DND-41 (cell line): ENCODE data around the gene ANKRD12.
A peak's percentile ranks its signal among the peaks of the same experiment; 100 is the strongest.

ENCODE experiments used
- ATAC-seq: fragments of 200-7000 bp; cut with Tn5 transposase; 3 replicates; pipeline ENCODE4 v1.9.1; 2021; ENCODE audit warnings: low read depth; ENCODE audit not compliant: insufficient read depth
- DNase-seq: peaks from one replicate; pipeline ENCODE4 v3.0.0-alpha.2; 2020
- H2AFZ ChIP-seq: 2 replicates; pipeline ENCODE4 v1.6.0; 2012; ENCODE audit warnings: low read depth, low read length
- H3K27ac ChIP-seq: 2 replicates; pipeline ENCODE4 v1.5.1; 2012; ENCODE audit warnings: low read length, inconsistent platforms
- H3K27me3 ChIP-seq: fragments of 200-600 bp; sonication (generic); 2 replicates; pipeline ENCODE4 v1.6.0; 2012; ENCODE audit warnings: low read length, mild to moderate bottlenecking, inconsistent platforms; ENCODE audit not compliant: insufficient read depth, poor library complexity
- H3K36me3 ChIP-seq: 2 replicates; pipeline ENCODE4 v1.5.1; 2012; ENCODE audit warnings: low read length, inconsistent platforms; ENCODE audit not compliant: insufficient read depth
- H3K4me1 ChIP-seq: 2 replicates; pipeline ENCODE4 v1.5.1; 2012; ENCODE audit warnings: mild to moderate bottlenecking, low read length; ENCODE audit not compliant: insufficient read depth
- H3K4me2 ChIP-seq: 2 replicates; pipeline ENCODE4 v1.6.0; 2012; ENCODE audit warnings: mild to moderate bottlenecking, moderate library complexity, low read length, inconsistent platforms; ENCODE audit not compliant: insufficient read depth
- H3K4me3 ChIP-seq, 2 experiments: fragments of 200-600 bp in 1 of 2; shearing (Covaris generic) in 1 of 2; 2 replicates each; pipeline ENCODE4 v1.5.1; 2012 to 2016; ENCODE audit warnings: inconsistent platforms in 2 of 2, low read length in 2 of 2, mild to moderate bottlenecking in 2 of 2, low read depth in 1 of 2, moderate library complexity in 1 of 2
- H3K79me2 ChIP-seq: 2 replicates; pipeline ENCODE4 v1.6.0; 2012; ENCODE audit warnings: low read length, inconsistent platforms; ENCODE audit not compliant: insufficient read depth
- H3K9ac ChIP-seq: 2 replicates; pipeline ENCODE4 v1.6.0; 2012; ENCODE audit warnings: low read depth, mild to moderate bottlenecking, inconsistent platforms, low read length, moderate library complexity
- H3K9me3 ChIP-seq: 2 replicates; pipeline ENCODE4 v1.5.1; 2012; ENCODE audit warnings: low read length, moderate library complexity, mild to moderate bottlenecking, inconsistent platforms; ENCODE audit not compliant: insufficient read depth, severe bottlenecking
- H4K20me1 ChIP-seq: 2 replicates; pipeline ENCODE4 v1.6.0; 2012; ENCODE audit warnings: low read length; ENCODE audit not compliant: insufficient read depth
- EZH2 ChIP-seq: IDR thresholded peaks from 3 replicates; pipeline ENCODE4 v1.6.1; 2012; ENCODE audit warnings: borderline replicate concordance, low read depth, mild to moderate bottlenecking, moderate library complexity, low read length, inconsistent platforms; ENCODE audit not compliant: severe bottlenecking
- TF ChIP-seq, protein P1 (sequence below): IDR thresholded peaks from 2 replicates; pipeline ENCODE4 v1.5.1; 2012; ENCODE audit warnings: borderline replicate concordance, low read length, moderate library complexity, mild to moderate bottlenecking; ENCODE audit not compliant: poor library complexity, severe bottlenecking; ENCODE audit errors: extremely low read depth

ANKRD12 gene

DNA sequence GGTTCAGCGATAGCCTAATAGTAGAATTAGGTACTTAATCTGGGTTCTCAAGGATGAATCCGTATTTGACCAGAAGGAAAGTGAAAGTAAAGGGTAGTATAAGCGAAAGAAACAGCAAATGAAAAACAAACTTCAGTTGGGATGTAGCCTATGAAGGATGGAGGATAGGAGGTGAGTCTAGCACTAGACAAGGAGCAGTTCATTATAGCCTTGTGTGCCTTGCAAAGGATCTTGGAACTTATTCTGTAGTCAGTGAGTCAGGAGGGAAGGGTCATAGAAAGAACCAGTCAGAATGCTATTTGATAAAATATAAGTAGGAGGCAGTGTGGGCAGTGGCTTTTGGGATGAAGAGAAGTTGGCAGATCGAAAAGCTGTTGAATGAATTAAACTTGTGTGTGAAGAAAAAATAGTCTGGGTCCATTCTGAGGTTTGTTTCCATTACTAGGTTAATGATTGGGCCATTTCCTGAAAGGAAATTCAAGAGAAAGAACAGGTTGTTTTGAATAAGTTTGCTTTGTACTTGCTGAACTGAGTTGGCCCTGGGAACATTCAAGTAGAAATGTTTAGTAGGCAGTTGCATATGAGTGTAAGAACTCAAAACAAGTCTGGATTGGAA is 48.5 kb downstream of the ANKRD12 start:
- no peak overlapping the region for H3K27ac ChIP-seq
- no peak overlapping the region for H3K4me3 ChIP-seq
- H3K9ac ChIP-seq, result no peak overlapping the region
- no peak for DNase-seq
- H3K9me3 ChIP-seq, result no peaks in the 10 kb centered on the region
- H3K4me2 ChIP-seq, result no peak overlapping the region
- TF ChIP-seq, protein P1, sequence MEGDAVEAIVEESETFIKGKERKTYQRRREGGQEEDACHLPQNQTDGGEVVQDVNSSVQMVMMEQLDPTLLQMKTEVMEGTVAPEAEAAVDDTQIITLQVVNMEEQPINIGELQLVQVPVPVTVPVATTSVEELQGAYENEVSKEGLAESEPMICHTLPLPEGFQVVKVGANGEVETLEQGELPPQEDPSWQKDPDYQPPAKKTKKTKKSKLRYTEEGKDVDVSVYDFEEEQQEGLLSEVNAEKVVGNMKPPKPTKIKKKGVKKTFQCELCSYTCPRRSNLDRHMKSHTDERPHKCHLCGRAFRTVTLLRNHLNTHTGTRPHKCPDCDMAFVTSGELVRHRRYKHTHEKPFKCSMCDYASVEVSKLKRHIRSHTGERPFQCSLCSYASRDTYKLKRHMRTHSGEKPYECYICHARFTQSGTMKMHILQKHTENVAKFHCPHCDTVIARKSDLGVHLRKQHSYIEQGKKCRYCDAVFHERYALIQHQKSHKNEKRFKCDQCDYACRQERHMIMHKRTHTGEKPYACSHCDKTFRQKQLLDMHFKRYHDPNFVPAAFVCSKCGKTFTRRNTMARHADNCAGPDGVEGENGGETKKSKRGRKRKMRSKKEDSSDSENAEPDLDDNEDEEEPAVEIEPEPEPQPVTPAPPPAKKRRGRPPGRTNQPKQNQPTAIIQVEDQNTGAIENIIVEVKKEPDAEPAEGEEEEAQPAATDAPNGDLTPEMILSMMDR, result no peak
- no peak for TF ChIP-seq EZH2
- peak; percentile 33; the same call in 1 of the 3 replicates for ATAC-seq
- no peaks in the 10 kb centered on the region for H4K20me1 ChIP-seq
- H3K79me2 ChIP-seq, result peaks cover 12% of the 10 kb centered on the region
- H3K36me3 ChIP-seq, result peaks cover 19% of the 10 kb centered on the region
- no peak overlapping the region for H2AFZ ChIP-seq
- H3K4me1 ChIP-seq, result no peaks in the 10 kb centered on the region
- H3K27me3 ChIP-seq, result no peaks in the 10 kb centered on the region

DNA sequence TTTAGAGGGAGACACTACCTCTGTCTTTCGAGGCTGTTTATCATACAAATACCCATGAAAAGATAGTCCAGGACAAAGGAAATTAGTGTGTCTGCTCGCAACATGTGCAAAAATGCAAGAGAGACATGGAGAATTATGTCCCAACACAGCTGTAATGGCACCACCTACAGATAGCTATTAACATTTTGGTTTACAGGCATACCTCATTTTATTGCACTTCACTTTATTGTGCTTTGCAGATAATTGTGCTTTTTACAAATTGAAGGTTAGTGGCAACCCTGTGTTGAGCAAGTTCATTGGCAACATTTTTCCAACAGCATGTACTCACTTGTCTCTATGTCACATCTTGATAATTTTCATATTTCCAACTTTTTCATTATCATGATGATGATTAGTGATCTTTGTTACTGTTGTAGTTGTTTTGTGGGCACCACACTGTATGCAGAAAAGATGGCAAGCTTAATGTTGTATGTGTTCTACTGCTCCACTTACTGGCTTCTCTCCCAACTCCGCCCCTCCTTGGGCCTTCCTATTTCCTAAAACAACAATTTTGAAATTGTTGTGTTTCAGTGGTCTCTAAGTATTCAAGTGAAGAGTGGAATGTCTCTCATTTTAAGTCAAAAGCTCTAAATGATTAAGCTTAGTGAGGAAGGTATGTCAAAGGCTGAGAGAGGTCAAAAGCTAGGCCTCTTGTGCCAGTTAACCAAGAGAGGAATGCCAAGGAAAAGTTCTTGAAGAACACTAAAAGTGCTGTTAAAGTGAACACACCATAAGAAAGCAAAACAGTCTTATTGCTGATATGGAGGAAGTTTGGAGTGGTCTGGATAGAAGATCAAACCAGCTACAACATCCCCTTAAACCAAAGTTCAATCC is 52.0 kb downstream of the ANKRD12 start:
- Histone ChIP-seq H4K20me1 (no peaks in the 10 kb centered on the region), H3K4me3 (no peak overlapping the region), H3K79me2 (no peaks in the 10 kb centered on the region), H3K36me3 (peaks cover 9% of the 10 kb centered on the region; the same call in 1 of the 2 replicates), H3K9me3 (no peaks in the 10 kb centered on the region), H3K4me1 (no peaks in the 10 kb centered on the region), H2AFZ (no peak overlapping the region), H3K27me3 (no peaks in the 10 kb centered on the region), H3K9ac (no peak overlapping the region), H3K4me2 (no peak overlapping the region), H3K27ac (no peak overlapping the region)
- ATAC-seq, result no peak
- TF ChIP-seq EZH2, result no peak
- TF ChIP-seq, protein P1, result no peak
- no peak for DNase-seq

DNA sequence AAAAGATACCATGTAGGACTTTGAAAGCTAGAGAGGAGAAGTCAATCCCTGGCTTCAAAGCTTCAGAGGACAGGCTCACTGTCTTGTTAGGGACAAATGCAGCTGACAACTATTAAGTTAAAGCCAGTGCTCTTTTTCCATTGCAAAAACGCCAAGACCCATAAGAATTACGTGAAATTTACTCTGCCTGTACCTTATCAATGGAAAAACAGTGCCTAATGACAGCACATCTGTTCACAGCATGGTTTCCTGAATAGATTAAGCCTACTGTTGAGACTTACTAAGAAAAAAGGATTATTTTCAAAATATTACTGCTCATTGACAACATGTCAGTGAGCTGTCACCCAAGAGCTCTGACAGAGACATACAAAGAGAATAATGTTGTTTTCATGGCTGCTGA is 52.9 kb downstream of the ANKRD12 start:
- DNase-seq (no peak), ATAC-seq (no peak)
- no peaks in the 10 kb centered on the region for H3K4me1 ChIP-seq
- H3K27ac ChIP-seq, result no peak overlapping the region
- no peak overlapping the region for H2AFZ ChIP-seq
- H3K27me3 ChIP-seq, result no peaks in the 10 kb centered on the region
- H3K79me2 ChIP-seq, result no peaks in the 10 kb centered on the region
- no peaks in the 10 kb centered on the region for H3K9me3 ChIP-seq
- H4K20me1 ChIP-seq, result no peaks in the 10 kb centered on the region
- peaks cover 6% of the 10 kb centered on the region; the same call in 1 of the 2 replicates for H3K36me3 ChIP-seq
- no peak overlapping the region for H3K4me2 ChIP-seq
- H3K4me3 ChIP-seq, result no peak overlapping the region
- no peak overlapping the region for H3K9ac ChIP-seq
- TF ChIP-seq, protein P1, result no peak
- no peak for TF ChIP-seq EZH2
